NOMO-1 treated with DMSO at 0.1 percent for 48 hours (cell line): ENCODE measurements around the gene FAM161A.
"Not testable (repeated sequence)": the region's sequence is repeated elsewhere in the genome, so short reads cannot be mapped to it uniquely, and the experiment has no call there.

Experiments used
- DNase-seq: peaks from one replicate; lab custom pipeline; 2025; ENCODE audit not compliant: unreplicated experiment; lab: John Stamatoyannopoulos, UW

FAM161A gene

GRCh38 chr2:61845320-61845719 is 8.5 kb downstream of the FAM161A start:
- DNase-seq = no peak

GRCh38 chr2:61841286-61841685 is 12.6 kb downstream of the FAM161A start:
- DNase-seq = no peak

GRCh38 chr2:61834893-61835292 is 19.0 kb downstream of the FAM161A start:
- no peak for DNase-seq

- DNase-seq = no peak
Measured at GRCh38 chr2:61833971-61834370, 19.9 kb downstream of the FAM161A start.

GRCh38 chr2:61832183-61832841 is 21.5 kb downstream of the FAM161A start:
- DNase-seq = no peak

GRCh38 chr2:61822255-61822654 is 31.6 kb downstream of the FAM161A start:
- no peak for DNase-seq

GRCh38 chr2:61816480-61817355 is 37.1 kb downstream of the FAM161A start:
- DNase-seq = no peak

- no peak for DNase-seq
Measured at GRCh38 chr2:61814539-61815160, 39.2 kb downstream of the FAM161A start.

- DNase-seq = not testable (repeated sequence)
Measured at GRCh38 chr2:61813314-61813713, 40.5 kb downstream of the FAM161A start.

- DNase-seq = no peak
Measured at GRCh38 chr2:61811821-61812220, 42.0 kb downstream of the FAM161A start.

- DNase-seq = not testable (repeated sequence)
Measured at GRCh38 chr2:61810203-61810602, 43.7 kb downstream of the FAM161A start.

- not testable (repeated sequence) for DNase-seq
Measured at GRCh38 chr2:61808693-61809092, 45.2 kb downstream of the FAM161A start.

- no peak for DNase-seq
Measured at GRCh38 chr2:61807036-61807757, 46.7 kb downstream of the FAM161A start.

GRCh38 chr2:61802548-61802947 is 51.3 kb downstream of the FAM161A start:
- no peak for DNase-seq

GRCh38 chr2:61799099-61799498 is 54.8 kb downstream of the FAM161A start:
- DNase-seq = no peak

GRCh38 chr2:61797446-61797845 is 56.4 kb downstream of the FAM161A start:
- DNase-seq = not testable (repeated sequence)

- DNase-seq = no peak
Measured at GRCh38 chr2:61795408-61795807, 58.5 kb downstream of the FAM161A start.

GRCh38 chr2:61793389-61793836 is 60.4 kb downstream of the FAM161A start:
- peak; percentile 53 for DNase-seq

- DNase-seq = no peak
Measured at GRCh38 chr2:61792355-61792890, 61.4 kb downstream of the FAM161A start.

GRCh38 chr2:61789807-61790602 is 63.9 kb downstream of the FAM161A start:
- DNase-seq = no peak
